Activated CD4-positive, alpha-beta T cell treated with anti-CD3 and anti-CD28 coated beads, Interleukin-10, Interleukin-2, amounts not matched to agents 100 ng/mL and 50 ng/mL, durations not matched to agents 16 hours and 8 hours (primary cell): ENCODE measurements around the gene SMIM44.

Experiments used
- DNase-seq: peaks from one replicate; pipeline ENCODE4 v3.0.0-alpha.2; 2020

Gene SMIM44

GRCh38 chr19:3433805-3434540 lies 49.3 kb downstream of the SMIM44 start:
- no peak for DNase-seq

DNA sequence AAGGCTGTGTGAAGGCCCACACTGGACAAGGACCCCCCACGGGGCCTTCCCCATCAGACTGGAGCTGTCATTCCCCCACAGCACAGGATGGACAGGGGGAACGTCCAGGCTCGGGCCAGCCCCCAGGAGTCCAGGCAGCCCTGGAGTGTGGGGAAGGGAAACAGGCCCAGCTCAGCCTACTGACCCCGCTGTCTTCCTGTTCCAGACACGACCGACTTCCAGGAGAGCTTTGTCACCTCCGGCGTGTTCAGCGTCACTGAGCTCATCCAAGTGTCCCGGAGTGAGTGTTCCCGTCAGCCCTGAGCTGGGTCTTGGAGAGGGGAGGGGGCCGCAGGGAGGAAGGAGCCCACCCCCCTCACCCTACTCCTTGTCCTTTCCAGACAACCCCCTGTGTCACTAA lies 49.9 kb downstream of the SMIM44 start:
- no peak for DNase-seq
